ENCODE data around the gene TRPM3.

Gene TRPM3

DNA sequence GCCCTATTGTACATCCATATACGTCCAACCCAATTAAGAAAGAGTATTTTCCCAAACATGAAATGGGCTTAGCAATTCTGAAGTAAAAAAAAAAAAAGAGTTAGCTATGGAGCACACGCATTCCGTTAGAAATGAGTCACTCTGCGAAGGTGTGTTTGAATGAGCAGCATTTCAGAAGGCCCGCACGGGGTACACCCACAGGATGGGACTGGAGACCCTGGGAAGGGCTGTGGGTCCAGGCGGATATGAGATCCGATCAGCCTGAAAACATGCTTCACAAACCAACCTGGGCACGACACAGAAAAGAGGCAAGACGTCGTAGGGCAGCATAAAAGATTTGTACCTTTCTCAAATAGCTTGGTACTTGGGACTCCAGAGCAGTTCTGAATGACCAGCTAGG, 533.0 kb downstream of the TRPM3 start:
- no peak overlapping the region for H3K27ac ChIP-seq (ENCODE audit: low read length)
- no peaks in the 10 kb centered on the region for H3K36me3 ChIP-seq (ENCODE audit: control insufficient read depth, low read depth, low read length)
- no peaks in the 10 kb centered on the region for H3K9me3 ChIP-seq (ENCODE audit: control insufficient read depth, low read depth, low read length)
- H3K4me3 ChIP-seq (ENCODE audit: low read length): no peak overlapping the region
- no peak overlapping the region for H3K9ac ChIP-seq (ENCODE audit: low read length)
- H3K27me3 ChIP-seq (ENCODE audit: control insufficient read depth, insufficient read depth, low read length): no peaks in the 10 kb centered on the region
- no peaks in the 10 kb centered on the region for H3K4me1 ChIP-seq (ENCODE audit: control insufficient read depth, low read depth, low read length)

DNA sequence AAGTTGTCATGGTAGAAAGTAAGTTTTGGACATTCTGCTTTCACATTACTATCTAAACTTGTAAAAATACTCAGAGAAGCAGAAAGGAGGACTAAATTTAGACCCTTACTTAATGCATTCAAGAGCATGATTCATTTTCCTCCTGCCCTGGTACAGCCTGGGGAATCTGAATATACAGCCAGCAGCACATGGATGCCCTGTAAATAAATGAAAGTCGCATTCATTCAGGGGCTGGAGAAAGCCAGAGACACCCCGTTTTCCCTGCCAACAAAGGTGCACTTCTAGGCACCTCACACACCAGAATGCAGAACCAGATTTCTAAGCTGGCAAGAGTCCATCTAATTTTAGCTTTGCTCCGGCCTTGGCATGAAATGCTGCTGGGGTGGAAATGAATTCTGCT, 534.2 kb downstream of the TRPM3 start:
- no peak overlapping the region for H3K9ac ChIP-seq (ENCODE audit: low read length)
- H3K27ac ChIP-seq (ENCODE audit: low read length): no peak overlapping the region
- no peaks in the 10 kb centered on the region for H3K27me3 ChIP-seq (ENCODE audit: control insufficient read depth, insufficient read depth, low read length)
- H3K9me3 ChIP-seq (ENCODE audit: control insufficient read depth, low read depth, low read length): no peaks in the 10 kb centered on the region
- H3K4me1 ChIP-seq (ENCODE audit: control insufficient read depth, low read depth, low read length): no peaks in the 10 kb centered on the region
- no peak overlapping the region for H3K4me3 ChIP-seq (ENCODE audit: low read length)
- no peaks in the 10 kb centered on the region for H3K36me3 ChIP-seq (ENCODE audit: control insufficient read depth, low read depth, low read length)

DNA sequence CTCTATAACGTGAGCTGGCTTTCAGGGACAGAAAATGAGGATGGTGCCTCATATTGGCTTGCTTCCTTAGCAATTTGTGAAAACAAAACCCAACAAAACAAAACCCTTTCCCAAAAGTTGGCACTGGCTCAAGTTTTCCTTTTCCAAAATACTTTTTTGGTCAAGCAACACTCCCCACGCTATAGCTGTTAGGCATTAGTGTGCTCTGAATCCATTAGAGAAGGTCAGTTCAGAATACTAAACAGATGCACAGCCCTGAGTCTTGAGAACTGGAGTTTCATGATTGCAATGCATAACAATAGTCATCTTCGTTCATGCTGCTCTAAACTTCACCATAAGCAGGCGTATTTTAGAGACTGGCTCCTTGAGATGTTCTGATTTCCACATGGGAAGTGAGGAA, 534.9 kb downstream of the TRPM3 start:
- Histone ChIP-seq H3K36me3 (ENCODE audit: control insufficient read depth, low read depth, low read length) (no peaks in the 10 kb centered on the region), H3K4me3 (ENCODE audit: low read length) (no peak overlapping the region), H3K4me1 (ENCODE audit: control insufficient read depth, low read depth, low read length) (no peaks in the 10 kb centered on the region), H3K9me3 (ENCODE audit: control insufficient read depth, low read depth, low read length) (no peaks in the 10 kb centered on the region), H3K27ac (ENCODE audit: low read length) (no peak overlapping the region), H3K9ac (ENCODE audit: low read length) (no peak overlapping the region), H3K27me3 (ENCODE audit: control insufficient read depth, insufficient read depth, low read length) (no peaks in the 10 kb centered on the region)

GRCh38 chr9:70581955-70582350, 539.5 kb downstream of the TRPM3 start:
- no peaks in the 10 kb centered on the region for H3K36me3 ChIP-seq (ENCODE audit: control insufficient read depth, low read depth, low read length)
- H3K9me3 ChIP-seq (ENCODE audit: control insufficient read depth, low read depth, low read length): no peaks in the 10 kb centered on the region
- no peaks in the 10 kb centered on the region for H3K27me3 ChIP-seq (ENCODE audit: control insufficient read depth, insufficient read depth, low read length)
- no peak overlapping the region for H3K9ac ChIP-seq (ENCODE audit: low read length)
- no peak overlapping the region for H3K4me3 ChIP-seq (ENCODE audit: low read length)
- no peaks in the 10 kb centered on the region for H3K4me1 ChIP-seq (ENCODE audit: control insufficient read depth, low read depth, low read length)
- H3K27ac ChIP-seq (ENCODE audit: low read length): no peak overlapping the region

DNA sequence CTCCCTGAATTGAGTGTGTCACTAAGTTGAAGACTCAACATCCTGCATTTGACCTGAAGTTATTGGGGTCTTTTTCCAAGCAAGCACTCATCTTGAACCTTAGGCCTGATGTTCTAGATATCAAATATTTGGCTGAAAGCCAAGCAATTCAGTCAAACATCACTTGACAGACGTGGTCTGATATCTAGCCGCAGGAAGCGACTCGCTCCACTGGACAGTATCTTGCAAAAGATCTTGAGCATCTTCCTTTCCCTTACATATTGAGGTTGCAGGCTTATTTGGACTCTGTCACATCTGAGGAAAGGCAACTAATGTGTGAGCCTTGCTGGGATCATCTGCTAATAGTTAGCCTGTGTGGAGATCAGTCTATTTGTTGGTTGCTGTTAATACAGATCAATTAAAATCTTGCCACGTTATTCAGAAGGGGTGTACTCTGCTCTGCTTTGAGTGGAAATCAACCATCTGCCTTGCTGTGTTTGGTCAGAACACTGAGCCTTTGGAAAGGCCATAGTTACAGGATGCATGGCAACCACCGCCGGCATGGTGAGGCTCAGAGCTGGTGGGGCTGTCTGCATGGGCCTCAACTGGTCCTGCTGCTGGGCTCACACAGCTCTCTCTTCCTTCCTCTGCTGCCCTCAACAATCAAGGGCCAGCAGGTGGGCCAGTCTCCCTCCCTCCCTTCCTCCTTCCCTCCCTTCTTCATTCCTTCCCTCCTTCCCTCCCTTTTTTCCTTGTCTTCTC, 540.0 kb downstream of the TRPM3 start:
- Histone ChIP-seq H3K36me3 (ENCODE audit: control insufficient read depth, low read depth, low read length) (no peaks in the 10 kb centered on the region), H3K4me3 (ENCODE audit: low read length) (no peak overlapping the region), H3K27me3 (ENCODE audit: control insufficient read depth, insufficient read depth, low read length) (no peaks in the 10 kb centered on the region), H3K9ac (ENCODE audit: low read length) (no peak overlapping the region), H3K4me1 (ENCODE audit: control insufficient read depth, low read depth, low read length) (no peaks in the 10 kb centered on the region), H3K9me3 (ENCODE audit: control insufficient read depth, low read depth, low read length) (no peaks in the 10 kb centered on the region), H3K27ac (ENCODE audit: low read length) (no peak overlapping the region)

- no peak overlapping the region for H3K9ac ChIP-seq (ENCODE audit: low read length)
- no peak overlapping the region for H3K4me3 ChIP-seq (ENCODE audit: low read length)
- no peaks in the 10 kb centered on the region for H3K36me3 ChIP-seq (ENCODE audit: control insufficient read depth, low read depth, low read length)
- no peaks in the 10 kb centered on the region for H3K4me1 ChIP-seq (ENCODE audit: control insufficient read depth, low read depth, low read length)
- no peaks in the 10 kb centered on the region for H3K27me3 ChIP-seq (ENCODE audit: control insufficient read depth, insufficient read depth, low read length)
- no peak overlapping the region for H3K27ac ChIP-seq (ENCODE audit: low read length)
- no peaks in the 10 kb centered on the region for H3K9me3 ChIP-seq (ENCODE audit: control insufficient read depth, low read depth, low read length)
Observed at GRCh38 chr9:70580606-70581195, 540.7 kb downstream of the TRPM3 start.

- Histone ChIP-seq H3K36me3 (ENCODE audit: control insufficient read depth, low read depth, low read length) (no peaks in the 10 kb centered on the region), H3K9ac (ENCODE audit: low read length) (no peak overlapping the region), H3K4me3 (ENCODE audit: low read length) (no peak overlapping the region), H3K4me1 (ENCODE audit: control insufficient read depth, low read depth, low read length) (no peaks in the 10 kb centered on the region), H3K27ac (ENCODE audit: low read length) (no peak overlapping the region), H3K27me3 (ENCODE audit: control insufficient read depth, insufficient read depth, low read length) (no peaks in the 10 kb centered on the region), H3K9me3 (ENCODE audit: control insufficient read depth, low read depth, low read length) (no peaks in the 10 kb centered on the region)
Observed at GRCh38 chr9:70579686-70580085, 541.7 kb downstream of the TRPM3 start.

- H3K36me3 ChIP-seq (ENCODE audit: control insufficient read depth, low read depth, low read length): no peaks in the 10 kb centered on the region
- no peaks in the 10 kb centered on the region for H3K4me1 ChIP-seq (ENCODE audit: control insufficient read depth, low read depth, low read length)
- H3K4me3 ChIP-seq (ENCODE audit: low read length): no peak overlapping the region
- no peak overlapping the region for H3K27ac ChIP-seq (ENCODE audit: low read length)
- H3K9ac ChIP-seq (ENCODE audit: low read length): no peak overlapping the region
- H3K9me3 ChIP-seq (ENCODE audit: control insufficient read depth, low read depth, low read length): no peaks in the 10 kb centered on the region
- H3K27me3 ChIP-seq (ENCODE audit: control insufficient read depth, insufficient read depth, low read length): no peaks in the 10 kb centered on the region
Observed at GRCh38 chr9:70578720-70579119, 542.7 kb downstream of the TRPM3 start.

- no peak overlapping the region for H3K4me3 ChIP-seq (ENCODE audit: low read length)
- H3K36me3 ChIP-seq (ENCODE audit: control insufficient read depth, low read depth, low read length): no peaks in the 10 kb centered on the region
- H3K9ac ChIP-seq (ENCODE audit: low read length): no peak overlapping the region
- H3K27ac ChIP-seq (ENCODE audit: low read length): no peak overlapping the region
- no peaks in the 10 kb centered on the region for H3K27me3 ChIP-seq (ENCODE audit: control insufficient read depth, insufficient read depth, low read length)
- H3K9me3 ChIP-seq (ENCODE audit: control insufficient read depth, low read depth, low read length): no peaks in the 10 kb centered on the region
- H3K4me1 ChIP-seq (ENCODE audit: control insufficient read depth, low read depth, low read length): no peaks in the 10 kb centered on the region
Observed at GRCh38 chr9:70577671-70578070, 543.8 kb downstream of the TRPM3 start.

DNA sequence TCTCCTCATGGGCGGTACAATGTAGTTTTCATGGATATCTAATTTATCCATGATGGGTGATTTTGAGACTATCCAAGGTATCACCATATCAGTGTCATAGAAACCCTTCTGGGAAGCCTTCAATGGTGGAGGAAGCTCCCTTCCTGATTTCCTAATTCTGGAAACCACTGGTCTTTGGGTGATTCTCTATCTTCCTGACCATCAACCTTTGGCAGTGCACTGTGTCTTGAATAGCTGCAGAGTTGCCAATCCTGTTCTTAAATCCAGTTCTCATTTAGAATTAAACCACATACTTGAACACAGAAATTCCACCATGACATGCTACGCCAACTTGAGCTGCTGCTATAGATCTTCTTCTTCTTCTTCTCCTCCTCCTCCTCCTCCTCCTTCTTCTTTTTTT, 545.3 kb downstream of the TRPM3 start:
- Histone ChIP-seq H3K9me3 (ENCODE audit: control insufficient read depth, low read depth, low read length) (no peaks in the 10 kb centered on the region), H3K9ac (ENCODE audit: low read length) (no peak overlapping the region), H3K27me3 (ENCODE audit: control insufficient read depth, insufficient read depth, low read length) (no peaks in the 10 kb centered on the region), H3K36me3 (ENCODE audit: control insufficient read depth, low read depth, low read length) (no peaks in the 10 kb centered on the region), H3K4me1 (ENCODE audit: control insufficient read depth, low read depth, low read length) (no peaks in the 10 kb centered on the region), H3K4me3 (ENCODE audit: low read length) (no peak overlapping the region), H3K27ac (ENCODE audit: low read length) (no peak overlapping the region)

DNA sequence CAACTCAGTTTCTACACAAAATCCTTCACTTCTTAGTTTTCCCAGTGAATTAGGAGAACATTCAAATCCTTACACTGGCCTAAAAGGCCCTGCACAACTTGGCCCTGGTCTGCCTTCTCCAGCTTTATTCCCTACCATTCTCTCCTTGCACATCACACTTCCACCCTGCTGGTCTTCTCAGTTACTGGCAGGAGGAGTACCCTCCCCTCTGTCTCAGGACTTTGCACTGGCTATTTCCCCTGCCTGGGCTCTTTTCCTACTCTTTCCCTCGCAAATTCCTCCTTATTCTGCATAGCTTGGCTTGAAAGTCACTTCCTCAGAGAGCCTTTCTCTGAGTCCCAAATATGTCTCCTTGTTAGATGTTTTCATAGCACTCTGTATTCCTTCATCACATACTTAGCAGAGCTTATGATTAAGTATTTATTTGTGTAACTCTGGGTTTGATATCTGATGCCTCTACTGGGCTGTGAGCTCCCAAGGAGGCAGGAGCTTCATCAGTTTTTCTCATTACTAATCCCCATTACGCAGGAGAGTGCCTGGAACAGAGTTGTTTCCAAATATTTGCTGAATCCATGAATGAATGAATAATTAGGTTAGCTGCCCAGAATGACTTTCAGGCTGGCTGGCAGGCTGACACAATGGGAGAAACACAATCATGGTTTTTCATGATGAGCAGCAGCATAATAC, 547.1 kb downstream of the TRPM3 start:
- no peaks in the 10 kb centered on the region for H3K4me1 ChIP-seq (ENCODE audit: control insufficient read depth, low read depth, low read length)
- H3K9ac ChIP-seq (ENCODE audit: low read length): no peak overlapping the region
- H3K27ac ChIP-seq (ENCODE audit: low read length): no peak overlapping the region
- no peaks in the 10 kb centered on the region for H3K9me3 ChIP-seq (ENCODE audit: control insufficient read depth, low read depth, low read length)
- no peaks in the 10 kb centered on the region for H3K27me3 ChIP-seq (ENCODE audit: control insufficient read depth, insufficient read depth, low read length)
- H3K4me3 ChIP-seq (ENCODE audit: low read length): no peak overlapping the region
- H3K36me3 ChIP-seq (ENCODE audit: control insufficient read depth, low read depth, low read length): no peaks in the 10 kb centered on the region

DNA sequence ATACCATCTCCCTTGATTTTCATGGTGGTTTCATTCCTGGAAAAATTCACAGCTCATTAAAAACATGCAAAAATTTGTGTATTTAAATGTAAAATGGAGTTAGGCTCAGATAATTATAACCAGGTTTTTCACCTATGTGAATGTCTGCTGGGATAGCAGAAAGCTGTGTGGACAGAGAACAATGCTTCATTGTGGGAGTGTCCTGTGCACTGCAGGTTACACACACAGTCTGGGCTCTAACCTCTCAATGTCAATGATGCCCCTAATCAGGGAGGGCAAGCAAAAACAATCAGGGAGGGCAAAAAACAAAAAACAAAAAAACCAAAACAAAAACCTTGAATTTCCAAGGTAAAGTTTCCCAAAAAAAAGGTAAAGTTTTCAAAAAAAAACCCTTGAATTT, 548.1 kb downstream of the TRPM3 start:
- H3K4me3 ChIP-seq (ENCODE audit: low read length): no peak overlapping the region
- no peak overlapping the region for H3K27ac ChIP-seq (ENCODE audit: low read length)
- no peaks in the 10 kb centered on the region for H3K9me3 ChIP-seq (ENCODE audit: control insufficient read depth, low read depth, low read length)
- H3K9ac ChIP-seq (ENCODE audit: low read length): no peak overlapping the region
- no peaks in the 10 kb centered on the region for H3K27me3 ChIP-seq (ENCODE audit: control insufficient read depth, insufficient read depth, low read length)
- H3K36me3 ChIP-seq (ENCODE audit: control insufficient read depth, low read depth, low read length): no peaks in the 10 kb centered on the region
- H3K4me1 ChIP-seq (ENCODE audit: control insufficient read depth, low read depth, low read length): no peaks in the 10 kb centered on the region
